ENCODE data around the gene SRL. TPM values are rescaled to one million over a fixed set of nuclear protein-coding genes. Genes with fewer than 3 reads are reported as not detected.

SRL gene
- total RNA-seq, 4 donors from 2014 or later = 0.67 to 1.1 (median 0.84) TPM

- no peak for DNase-seq
- TF ChIP-seq POLR2A (IDR thresholded peaks at IDR 0.05) (no peak), CTCF (IDR thresholded peaks at IDR 0.05) (no peak)
- Histone ChIP-seq H3K27me3 (no peaks in the 10 kb centered on the region), H3K27ac (no peak overlapping the region), H3K4me1 (peaks cover 8 to 18% of the 10 kb centered on the region in 2 donors), H3K4me3 (replicated peaks in 1 of 3) (no peak overlapping the region), H3K36me3 (no peaks in the 10 kb centered on the region), H3K9me3 (no peaks in the 10 kb centered on the region)
- intact Hi-C loops (cut with DNase I) = no loop called here
- WGBS, 2 donors = 89 to 95% methylated on average over 6 of the region's 6 CpGs
Measured at GRCh38 chr16:4266372-4266771, 24.5 kb upstream of the SRL start.

GRCh38 chr16:4265676-4266075 is 23.8 kb upstream of the SRL start:
- peak; percentile 50 to 65 for DNase-seq
- TF ChIP-seq CTCF (IDR thresholded peaks at IDR 0.05) (no peak), POLR2A (IDR thresholded peaks at IDR 0.05) (no peak)
- no peaks in the 10 kb centered on the region for H3K9me3 ChIP-seq
- peak overlapping the region in 1 of 3 donors; percentile 1 for H3K27ac ChIP-seq
- intact Hi-C loops (cut with DNase I) = no loop called here
- H3K4me1 ChIP-seq = peaks cover 4 to 14% of the 10 kb centered on the region in 2 donors
- 61 to 75% methylated on average over 7 of the region's 7 CpGs for WGBS, 2 donors
- no peak overlapping the region for H3K4me3 ChIP-seq (replicated peaks in 1 of 3)
- H3K27me3 ChIP-seq = no peaks in the 10 kb centered on the region
- H3K36me3 ChIP-seq = no peaks in the 10 kb centered on the region

- TF ChIP-seq CTCF (IDR thresholded peaks at IDR 0.05) = no peak
- TF ChIP-seq POLR2A (IDR thresholded peaks at IDR 0.05) = no peak
- WGBS, 2 donors = 62 to 79% methylated on average over 5 of the region's 5 CpGs
- intact Hi-C loops (cut with DNase I) = no loop called here
- Histone ChIP-seq H3K4me1 (peaks cover 4 to 11% of the 10 kb centered on the region in 2 donors), H3K27ac (no peak overlapping the region), H3K27me3 (no peaks in the 10 kb centered on the region), H3K4me3 (replicated peaks in 1 of 3) (no peak overlapping the region), H3K9me3 (no peaks in the 10 kb centered on the region), H3K36me3 (no peaks in the 10 kb centered on the region)
- no peak for DNase-seq
Measured at GRCh38 chr16:4264546-4264945, 22.7 kb upstream of the SRL start.

- no peaks in the 10 kb centered on the region for H3K36me3 ChIP-seq
- peaks cover 4 to 11% of the 10 kb centered on the region in 2 donors for H3K4me1 ChIP-seq
- no peaks in the 10 kb centered on the region for H3K9me3 ChIP-seq
- no peak overlapping the region for H3K27ac ChIP-seq
- peak in 1 of 2 donors; percentile 25 for DNase-seq
- no peaks in the 10 kb centered on the region for H3K27me3 ChIP-seq
- no peak overlapping the region for H3K4me3 ChIP-seq (replicated peaks in 1 of 3)
- intact Hi-C loops (cut with DNase I) = no loop called here
- TF ChIP-seq CTCF (IDR thresholded peaks at IDR 0.05) (no peak), POLR2A (IDR thresholded peaks at IDR 0.05) (no peak)
- WGBS, 2 donors = 75 to 84% methylated on average over 22 of the region's 39 CpGs
Measured at GRCh38 chr16:4263504-4264436, 21.9 kb upstream of the SRL start.

- no peak for TF ChIP-seq POLR2A (IDR thresholded peaks at IDR 0.05)
- 95 to 96% methylated on average over 20 to 22 of the region's 22 CpGs for WGBS, 2 donors
- no peaks in the 10 kb centered on the region for H3K36me3 ChIP-seq
- intact Hi-C loops (cut with DNase I) = no loop called here
- H3K4me1 ChIP-seq = peaks cover 4 to 11% of the 10 kb centered on the region in 2 donors
- no peak overlapping the region for H3K4me3 ChIP-seq (replicated peaks in 1 of 3)
- no peak for DNase-seq
- no peak overlapping the region for H3K27ac ChIP-seq
- no peaks in the 10 kb centered on the region for H3K27me3 ChIP-seq
- no peaks in the 10 kb centered on the region for H3K9me3 ChIP-seq
Measured at GRCh38 chr16:4262303-4262835, 20.5 kb upstream of the SRL start.
